ENCODE results near the gene NID2.

- no peak for TF ChIP-seq ISL1 (CRISPR knock-in tag; IDR thresholded peaks at IDR 0.05)
- no peak for TF ChIP-seq PATZ1 (CRISPR knock-in tag; IDR thresholded peaks at IDR 0.05; ENCODE audit: borderline replicate concordance)
Observed at GRCh38 chr14:52026901-52027300, 42.0 kb downstream of the NID2 start.
